ENCODE results near the gene E2F6.

E2F6 gene, protein sequence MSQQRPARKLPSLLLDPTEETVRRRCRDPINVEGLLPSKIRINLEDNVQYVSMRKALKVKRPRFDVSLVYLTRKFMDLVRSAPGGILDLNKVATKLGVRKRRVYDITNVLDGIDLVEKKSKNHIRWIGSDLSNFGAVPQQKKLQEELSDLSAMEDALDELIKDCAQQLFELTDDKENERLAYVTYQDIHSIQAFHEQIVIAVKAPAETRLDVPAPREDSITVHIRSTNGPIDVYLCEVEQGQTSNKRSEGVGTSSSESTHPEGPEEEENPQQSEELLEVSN

DNA sequence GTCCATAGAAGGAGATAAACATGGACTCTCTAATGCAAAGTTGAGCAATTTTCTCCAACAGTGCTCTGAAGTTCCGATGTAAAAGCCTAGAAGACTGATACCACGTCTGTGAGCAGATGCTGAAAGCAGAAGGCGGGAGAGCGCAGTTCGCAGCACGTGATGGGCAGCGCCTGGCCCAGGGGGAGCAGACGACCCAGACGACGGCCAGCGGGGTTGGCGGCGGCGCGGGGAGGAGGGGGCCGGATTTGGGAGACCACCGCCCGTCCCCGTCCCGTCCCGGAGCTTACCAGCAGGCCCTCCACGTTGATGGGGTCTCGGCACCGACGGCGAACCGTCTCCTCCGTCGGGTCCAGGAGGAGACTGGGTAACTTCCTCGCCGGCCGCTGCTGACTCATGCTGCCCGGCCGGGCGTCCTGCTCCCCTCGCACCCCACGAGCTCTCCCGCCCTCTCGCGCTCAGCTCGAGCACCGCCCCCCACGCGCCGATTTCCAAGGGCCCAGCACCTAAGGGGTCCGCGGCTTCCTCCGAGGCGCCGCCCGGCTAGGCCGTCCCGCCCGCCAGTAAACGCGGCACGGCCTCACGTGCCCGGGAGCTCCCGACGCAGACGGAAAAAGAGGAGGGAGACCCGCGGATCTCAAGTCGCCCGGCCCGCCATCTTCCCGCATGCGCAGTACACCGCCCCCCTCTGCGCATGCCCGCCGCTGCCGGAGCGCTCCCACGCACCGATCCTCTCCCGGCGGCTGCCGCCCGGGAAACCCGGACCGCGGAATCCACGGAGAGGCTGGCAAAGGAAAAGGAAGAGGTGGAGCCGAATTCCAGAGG is at the start of gene E2F6:
E2F6 (minus strand) TSS at position 677 of the 822 bp plus-strand sequence; CDS start at position 395, 282 bp downstream.
- DNase-seq (ENCODE audit: low read depth in 2 of 2), result peak; percentile 80 to 83

DNA sequence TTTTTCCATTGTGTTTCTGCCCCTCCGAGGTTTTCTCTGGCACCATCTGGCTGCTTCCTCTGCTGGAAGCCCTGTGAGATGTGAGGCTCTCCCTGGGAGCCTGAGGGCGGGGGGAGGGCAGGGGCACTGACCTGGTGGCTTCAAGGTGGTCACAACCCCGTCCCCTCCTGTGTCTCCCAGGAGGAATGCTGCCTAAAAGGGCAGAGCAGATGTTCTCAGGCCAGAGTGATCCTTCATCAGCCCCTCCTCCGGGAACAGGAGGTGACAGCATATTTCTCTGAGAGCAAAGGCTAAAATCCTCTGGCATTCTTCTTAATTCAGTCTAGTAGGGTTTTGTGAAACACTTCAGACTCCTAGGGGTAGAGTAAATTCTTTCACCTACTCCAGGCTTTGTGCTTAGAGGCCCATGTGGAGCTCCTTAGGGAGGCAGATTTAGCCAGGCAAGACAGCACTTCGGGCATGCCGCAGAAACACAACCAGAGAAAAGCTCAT is 49.6 kb upstream of the E2F6 start:
- DNase-seq (ENCODE audit: low read depth in 2 of 2), result no peak

DNA sequence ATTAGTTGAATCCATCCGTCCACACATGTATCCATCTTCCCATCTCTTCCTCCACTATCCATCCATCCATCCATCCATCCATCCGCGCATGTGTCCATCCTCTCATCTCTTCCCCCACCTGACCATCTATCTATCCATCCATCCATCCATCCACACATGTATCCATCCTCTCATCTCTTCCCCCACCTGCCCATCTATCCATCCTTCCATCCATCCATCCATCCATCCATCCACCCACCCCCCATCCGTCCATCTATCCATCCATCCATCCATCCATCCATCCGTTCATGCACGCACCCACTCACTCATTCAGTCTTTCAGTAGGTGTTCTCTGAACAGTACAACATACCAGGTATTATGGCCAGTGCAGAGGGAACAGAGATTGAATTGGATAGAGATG is 48.9 kb upstream of the E2F6 start:
- DNase-seq (ENCODE audit: low read depth in 2 of 2), result no peak

DNA sequence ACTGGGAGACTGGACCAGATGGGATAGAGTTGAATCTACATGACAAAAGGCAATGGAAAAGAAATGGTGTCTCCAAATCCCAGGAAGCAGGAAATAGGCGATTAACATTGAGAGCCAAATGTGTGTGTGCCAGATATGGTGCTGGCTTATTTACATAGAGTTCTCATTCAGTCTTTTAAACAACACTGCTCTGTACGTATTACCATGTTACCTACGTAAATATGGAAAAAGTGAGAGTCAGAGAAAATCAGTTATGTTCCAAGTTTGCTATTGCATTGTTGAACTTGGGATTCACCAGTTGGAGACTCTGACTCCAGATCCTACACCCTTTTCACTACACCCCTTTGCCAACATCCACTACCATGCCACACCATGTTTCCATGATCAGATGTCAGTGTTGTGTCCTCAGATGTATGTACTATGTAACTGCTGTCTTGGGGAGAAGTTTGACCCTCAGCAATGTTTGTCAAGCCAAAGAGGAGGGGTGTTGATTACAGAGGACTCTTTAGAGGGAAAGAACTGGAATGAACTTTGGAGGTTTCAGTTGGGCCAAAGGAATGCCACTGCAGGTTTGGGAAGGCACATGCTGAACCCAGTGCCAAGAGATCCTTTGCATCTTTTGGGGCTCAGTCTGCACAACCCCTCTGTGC is 48.2 kb upstream of the E2F6 start:
- DNase-seq (ENCODE audit: low read depth in 2 of 2), result no peak

DNA sequence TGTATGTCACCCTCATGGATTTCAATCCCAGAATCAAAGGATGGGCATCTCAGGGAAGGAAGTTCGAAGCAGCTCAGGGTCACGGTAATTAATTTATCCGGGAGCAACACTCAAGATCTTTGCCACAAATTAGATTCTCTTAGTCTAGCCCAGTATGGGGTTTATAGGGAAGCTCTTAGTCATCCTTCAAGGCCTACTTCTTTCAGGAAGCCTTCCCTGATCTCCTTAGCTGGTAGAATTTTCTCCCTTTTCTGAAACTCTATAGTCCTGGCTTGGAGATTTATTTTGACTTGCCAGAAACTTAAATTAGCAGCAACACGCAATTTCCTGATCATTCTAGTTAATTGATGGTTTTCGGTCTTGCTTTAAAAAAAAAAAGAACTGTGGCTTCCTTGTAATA is 47.4 kb upstream of the E2F6 start:
- DNase-seq (ENCODE audit: low read depth in 2 of 2), result no peak

DNA sequence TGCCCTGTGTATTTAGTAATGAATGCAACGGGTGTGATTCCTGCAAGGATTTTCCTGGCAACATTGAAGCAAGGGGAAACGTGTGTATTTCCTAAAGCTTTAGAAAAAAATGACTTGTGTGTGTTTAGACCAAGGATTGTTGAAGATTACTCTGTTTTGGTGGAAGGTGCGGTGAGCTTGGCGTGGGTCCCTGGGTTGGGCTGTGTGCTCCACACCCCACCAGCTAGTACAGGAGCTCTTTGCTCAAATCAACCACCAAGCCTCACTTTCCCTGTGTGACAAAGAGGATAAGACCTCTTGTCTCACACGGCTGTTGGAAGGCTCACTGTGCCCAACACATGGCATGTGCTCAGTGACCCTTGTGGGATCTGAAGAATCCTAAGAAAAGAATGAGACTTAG is 46.5 kb upstream of the E2F6 start:
- DNase-seq (ENCODE audit: low read depth in 2 of 2), result no peak

DNA sequence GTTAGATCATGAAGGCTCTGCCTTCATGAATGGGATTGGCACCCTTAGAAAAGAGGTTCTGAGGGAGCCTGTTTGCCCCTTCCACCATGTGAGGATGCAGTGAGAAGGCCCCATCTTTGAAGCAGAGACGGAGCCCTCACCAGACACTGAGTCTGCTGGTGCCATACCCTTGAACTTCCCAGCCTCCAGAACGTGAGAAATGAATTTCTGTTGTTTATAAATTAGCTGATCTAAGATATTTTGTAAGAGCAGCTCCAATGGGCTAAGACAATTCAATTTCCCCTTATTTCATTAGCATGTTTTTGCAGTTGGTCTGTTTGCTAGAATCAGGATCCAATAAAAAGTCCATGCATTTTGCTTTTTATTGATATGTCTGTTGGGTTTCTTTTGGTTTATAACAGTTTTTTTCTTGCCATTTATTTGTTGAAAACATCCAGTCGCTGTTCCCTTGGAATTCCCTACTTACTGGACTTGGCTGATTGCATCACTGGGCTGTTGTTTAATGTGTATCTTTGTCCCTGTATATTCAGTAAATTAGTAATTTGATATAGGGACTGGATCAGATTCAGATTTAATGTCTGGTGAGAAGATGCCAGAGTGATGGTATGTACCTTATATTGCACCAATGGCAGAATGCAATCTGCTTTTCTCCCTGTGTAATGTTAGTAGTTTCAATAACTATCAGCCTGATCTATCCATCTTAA is 43.8 kb upstream of the E2F6 start:
- no peak for DNase-seq (ENCODE audit: low read depth in 2 of 2)

DNA sequence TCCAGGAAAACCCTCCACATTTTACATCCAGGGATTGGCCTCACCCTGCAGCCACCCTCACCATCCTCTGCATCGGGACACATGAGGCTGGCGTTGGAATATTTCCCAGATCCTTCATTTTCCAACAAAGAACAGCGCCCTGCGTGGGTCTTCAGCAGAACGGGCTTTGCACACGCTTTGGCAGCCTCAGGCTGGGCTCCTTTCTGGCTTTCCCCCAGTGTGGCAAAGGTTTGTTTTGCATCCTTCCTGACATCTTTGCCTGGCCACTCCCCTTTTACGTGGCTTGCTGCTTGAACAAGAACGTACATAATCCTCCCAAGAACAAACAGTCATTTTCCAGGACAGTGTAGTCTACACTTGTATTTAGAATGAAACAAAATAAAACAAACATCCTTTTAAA is 42.3 kb upstream of the E2F6 start:
- DNase-seq (ENCODE audit: low read depth in 2 of 2), result no peak

DNA sequence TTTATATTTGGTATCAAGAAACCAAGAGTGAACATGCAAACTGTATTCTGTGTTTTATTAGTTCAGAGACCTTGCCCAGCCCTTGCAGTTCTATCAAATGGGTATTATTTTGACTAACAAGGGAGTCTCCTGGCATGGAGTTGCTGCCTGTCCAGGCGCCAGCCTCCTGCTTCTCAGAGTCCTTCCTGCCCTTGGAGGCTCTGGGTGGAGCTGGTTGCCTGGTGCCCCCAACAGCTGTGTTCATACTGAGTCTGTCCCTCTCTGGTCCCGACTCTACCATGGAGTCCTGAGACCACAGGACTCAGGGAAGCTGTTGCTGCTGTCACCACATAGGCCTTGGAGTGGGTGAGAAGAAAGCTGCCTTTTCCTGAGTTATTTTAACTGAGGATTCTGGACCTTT is 41.6 kb upstream of the E2F6 start:
- DNase-seq (ENCODE audit: low read depth in 2 of 2), result no peak

DNA sequence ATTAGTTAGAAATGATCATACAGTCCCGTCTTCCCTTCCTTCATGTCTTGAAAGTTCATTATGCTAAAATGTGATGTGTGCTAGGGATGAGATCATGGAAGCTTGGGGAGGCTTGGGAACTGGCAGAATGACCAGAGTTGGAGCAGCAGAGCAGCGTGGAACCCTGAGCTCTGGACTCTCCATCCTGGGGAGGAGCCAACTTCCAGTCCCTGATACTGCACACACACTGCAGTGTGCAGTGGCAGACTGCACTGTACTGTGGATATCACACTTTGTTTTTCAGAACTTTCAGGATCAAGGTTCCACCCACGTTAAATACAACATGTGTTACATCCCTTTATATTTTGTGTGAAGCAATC is 40.6 kb upstream of the E2F6 start:
- no peak for DNase-seq (ENCODE audit: low read depth in 2 of 2)

DNA sequence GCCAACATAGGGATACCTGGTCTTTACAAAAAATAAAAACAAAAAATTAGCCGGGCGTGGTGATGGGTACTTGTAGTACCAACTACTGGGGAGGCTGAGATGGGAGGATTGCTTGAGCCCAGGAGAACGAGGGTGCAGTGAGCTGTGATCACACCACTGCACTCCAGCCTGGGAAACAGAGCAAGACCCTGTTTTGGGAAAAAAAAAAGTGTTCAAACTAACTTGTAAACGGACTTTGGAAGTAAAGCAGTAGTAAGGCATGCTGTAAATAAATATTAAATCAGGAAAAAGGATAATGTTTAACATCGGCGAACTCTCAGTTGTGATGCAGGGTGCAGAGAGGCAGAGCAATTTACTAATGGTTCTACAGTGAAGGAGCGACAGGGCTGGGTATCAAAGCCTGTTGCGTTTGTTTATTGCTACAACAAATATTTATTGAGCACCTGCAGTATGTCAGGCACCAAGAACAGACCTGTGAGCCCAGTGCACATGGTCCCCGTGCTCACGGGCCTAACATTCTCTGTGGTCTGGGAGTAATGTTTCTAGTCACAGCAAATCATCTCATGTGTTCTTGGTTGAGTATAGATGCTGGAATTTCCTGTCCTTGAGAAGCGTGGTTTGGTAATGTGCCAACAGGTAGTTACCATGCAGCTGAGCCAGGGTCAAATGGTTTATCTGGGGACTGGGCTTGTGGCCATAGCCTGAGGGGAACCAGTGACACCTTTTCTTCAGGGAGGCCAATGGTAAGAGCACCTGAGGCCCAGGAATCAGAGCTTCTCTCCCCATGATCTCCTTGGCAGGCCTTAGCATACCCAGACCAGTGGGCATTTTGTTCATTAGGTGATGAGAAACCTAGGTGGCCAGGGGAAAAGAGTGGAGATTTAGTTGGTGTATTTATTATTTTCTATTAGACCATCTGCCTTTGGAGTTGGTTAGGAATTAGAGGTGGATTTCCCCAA is 40.0 kb upstream of the E2F6 start:
- no peak for DNase-seq (ENCODE audit: low read depth in 2 of 2)

DNA sequence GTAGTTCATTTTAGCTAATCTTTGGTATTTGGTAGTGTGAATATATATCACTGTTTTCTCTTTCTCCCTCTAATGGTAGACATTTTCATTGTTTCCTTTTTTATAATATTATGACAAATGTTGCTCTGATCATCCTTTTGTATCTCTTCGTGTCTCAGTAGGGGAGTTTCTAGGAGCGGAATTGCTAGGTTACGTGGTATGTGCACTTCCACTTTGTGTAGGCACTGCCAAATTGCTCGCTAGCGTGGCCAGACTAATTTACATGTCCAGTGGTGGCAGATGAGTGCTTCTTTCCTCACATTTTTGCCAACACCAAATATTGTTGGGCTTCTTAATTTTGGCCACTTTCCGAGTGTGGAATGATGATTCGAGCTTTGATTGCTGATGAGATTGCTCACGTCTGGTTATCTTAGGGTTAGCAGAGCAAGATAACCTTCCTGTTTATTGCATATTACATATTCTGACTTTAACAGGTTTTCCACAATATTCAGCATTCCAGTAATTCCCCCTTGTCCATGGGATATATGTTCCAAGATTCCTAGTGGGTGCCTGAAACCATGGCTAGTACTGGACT is 37.5 kb upstream of the E2F6 start:
- no peak for DNase-seq (ENCODE audit: low read depth in 2 of 2)

DNA sequence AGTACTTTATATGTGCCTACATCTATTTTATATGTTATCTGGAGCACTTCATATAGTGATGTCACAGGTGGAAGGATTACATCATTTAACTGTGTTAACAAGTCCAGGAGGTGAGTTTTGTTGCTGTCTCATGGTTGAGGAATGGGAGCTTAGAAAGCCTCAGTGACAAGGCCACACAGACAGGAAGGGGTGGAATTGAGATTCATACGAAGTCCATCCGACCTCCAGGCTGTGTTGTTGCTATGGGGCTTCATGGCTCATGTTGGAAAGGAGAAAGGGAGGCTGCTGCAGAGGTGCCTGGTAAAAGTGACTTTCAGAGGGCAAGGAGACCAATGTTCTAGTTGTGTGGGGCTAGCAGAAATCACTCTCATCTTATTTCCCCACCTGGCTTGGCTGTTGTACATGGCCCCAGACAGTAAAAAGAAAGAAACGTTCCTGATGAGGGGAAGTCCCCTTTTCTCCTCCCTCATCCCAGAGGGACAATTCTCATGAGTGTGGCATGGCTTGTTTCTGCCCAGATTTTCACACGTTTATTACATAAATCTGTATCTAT is 36.9 kb upstream of the E2F6 start:
- no peak for DNase-seq (ENCODE audit: low read depth in 2 of 2)

DNA sequence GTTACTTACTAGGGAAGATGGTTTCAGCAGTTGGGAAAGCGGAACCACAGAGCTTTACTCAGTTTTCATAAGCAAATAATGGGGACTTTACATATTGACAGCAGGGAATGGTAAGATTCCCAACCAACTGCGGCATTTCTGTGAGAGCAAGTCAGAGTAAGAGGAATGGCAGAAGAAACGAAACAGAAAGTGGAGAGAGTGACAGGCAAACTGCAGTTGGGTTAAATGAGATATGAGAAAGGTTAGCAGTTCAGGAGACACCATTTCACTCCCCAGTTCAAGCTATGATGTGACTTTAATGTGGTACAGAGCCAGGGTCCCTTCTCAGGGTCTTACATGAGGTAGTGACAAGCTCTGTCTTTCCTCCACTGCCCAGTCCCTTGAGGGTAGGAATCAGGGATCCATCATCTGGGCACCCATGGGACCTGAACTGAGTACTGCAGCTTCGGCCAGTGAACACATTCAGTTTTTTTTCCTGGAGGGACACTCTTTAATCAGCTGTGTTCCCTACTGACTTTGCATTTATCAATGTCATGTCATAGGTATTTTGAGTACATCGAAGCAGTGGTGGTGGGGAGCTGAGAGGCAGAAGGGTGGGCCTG is 34.8 kb upstream of the E2F6 start:
- DNase-seq (ENCODE audit: low read depth in 2 of 2), result no peak

DNA sequence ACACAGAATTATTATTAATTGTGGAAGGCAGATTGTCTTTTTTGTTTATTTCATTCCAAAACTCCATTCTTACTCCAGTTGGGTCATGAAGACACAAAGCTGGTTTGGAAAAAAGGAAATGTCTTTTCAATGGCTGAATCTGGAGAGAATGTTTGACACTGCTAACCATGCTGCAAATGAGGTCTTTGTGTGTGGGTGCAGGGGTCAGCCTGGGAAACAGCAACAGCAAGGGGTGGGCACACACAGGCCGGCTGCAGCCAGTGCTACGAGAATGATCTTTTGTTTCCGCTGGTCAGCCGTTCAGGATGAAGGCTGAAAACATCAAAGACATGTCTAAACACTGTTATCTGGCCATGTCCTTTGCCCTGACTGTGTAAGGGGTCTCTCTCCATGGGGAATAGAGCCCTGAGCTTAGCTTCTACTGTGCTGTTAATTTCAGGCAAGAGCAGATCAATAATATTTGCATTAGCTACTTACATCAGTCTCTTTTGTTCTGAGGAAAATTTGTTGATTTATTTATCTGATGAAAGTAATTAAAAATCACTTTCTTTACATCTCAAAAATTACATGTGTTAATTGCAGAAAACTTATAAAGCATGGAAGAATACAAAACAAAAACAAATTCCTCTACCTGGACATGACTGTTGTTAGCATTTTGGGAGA is 33.3 kb upstream of the E2F6 start:
- DNase-seq (ENCODE audit: low read depth in 2 of 2), result no peak

DNA sequence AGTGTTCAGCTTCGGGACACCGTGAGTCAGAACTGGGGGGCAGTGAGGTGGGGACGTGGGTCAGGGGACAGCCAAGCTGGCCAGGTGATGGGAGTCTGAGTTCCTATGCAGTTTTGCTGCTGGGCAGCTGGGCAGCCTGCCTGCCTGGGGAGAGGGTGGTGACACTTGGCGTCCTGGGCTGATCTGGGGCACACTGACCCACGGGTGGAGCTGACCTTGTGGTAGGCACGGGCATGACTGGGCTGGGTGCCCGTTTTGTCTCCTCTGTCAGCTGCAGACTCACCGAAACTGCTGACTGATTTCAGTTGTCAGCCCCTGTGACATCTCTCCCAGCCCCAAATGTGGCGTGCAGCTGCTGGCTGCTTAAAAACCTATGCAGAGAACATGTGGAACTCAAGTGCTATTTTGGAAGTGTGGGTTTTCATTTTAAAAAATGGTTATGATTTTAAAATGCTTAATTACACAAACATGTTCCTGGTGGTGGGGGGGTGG is 32.6 kb upstream of the E2F6 start:
- DNase-seq (ENCODE audit: low read depth in 2 of 2), result no peak

DNA sequence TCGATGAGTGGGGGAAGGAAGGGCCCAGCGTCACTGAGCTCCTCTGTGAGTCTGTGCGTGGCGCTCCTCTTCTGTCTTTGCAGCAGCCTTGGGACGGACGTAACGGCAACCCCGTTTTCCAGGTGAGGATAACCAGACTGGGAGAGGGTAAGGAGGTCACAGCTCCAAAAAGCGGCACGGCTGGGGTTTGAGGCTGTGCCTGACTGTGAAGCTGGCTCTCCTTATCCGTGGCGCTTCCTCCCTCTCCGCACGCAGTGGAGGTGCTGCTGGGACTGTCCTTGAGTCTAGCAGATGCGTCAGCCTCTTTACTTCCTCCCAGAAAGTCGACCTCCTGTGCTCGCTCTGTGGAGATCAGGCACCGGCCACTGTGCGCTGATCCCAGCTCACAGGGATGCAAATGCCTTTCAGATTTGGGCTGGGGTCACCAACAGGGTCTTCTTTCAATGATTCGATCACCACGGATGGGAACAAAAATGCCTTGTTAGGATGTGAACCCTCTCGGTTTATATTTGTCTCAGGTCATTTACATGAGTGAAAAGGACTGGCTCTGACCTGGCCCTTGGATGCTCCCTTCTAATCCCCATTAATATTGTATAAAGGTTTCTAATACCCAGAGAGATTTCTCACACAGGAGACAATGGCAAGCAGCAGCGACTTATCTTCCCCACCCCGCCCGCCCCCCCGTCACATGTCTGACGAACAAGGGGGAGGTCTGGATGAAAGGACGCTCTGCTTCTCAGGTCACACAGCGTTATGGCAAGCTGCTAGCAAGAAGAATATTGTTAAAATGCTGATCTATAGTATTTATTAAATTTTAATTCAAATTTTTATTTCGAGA is 30.1 kb upstream of the E2F6 start:
- DNase-seq (ENCODE audit: low read depth in 2 of 2), result no peak

DNA sequence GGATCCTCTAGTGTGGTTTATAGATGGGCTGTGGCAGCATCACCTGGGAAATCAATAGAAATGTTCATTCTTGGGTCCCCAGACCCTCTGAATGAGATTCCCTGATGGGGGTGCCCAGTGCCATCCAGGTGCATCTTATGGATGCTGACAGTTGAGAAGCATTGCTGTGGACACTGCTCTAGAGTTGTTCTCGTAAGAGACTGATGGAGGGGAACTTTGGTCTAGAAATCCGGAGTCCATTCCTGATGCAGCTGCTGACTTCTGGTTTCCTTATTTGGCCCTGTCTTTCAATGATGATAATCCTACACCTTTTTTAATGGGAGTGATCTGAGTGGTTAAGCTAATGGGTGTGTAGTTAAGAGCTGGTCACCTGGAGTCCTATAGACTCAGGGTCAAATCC is 28.3 kb upstream of the E2F6 start:
- DNase-seq (ENCODE audit: low read depth in 2 of 2), result no peak

Measured in stimulated activated CD4-positive, alpha-beta T cell treated with anti-CD3 and anti-CD28 coated beads, Interleukin-4, amount 100 ng/mL, for 48 hours (primary cell).